Testis (tissue), 3 donors: ENCODE data around the gene ANTKMT. TPM values are rescaled to one million over a fixed set of nuclear protein-coding genes. Genes with fewer than 3 reads are reported as not detected.

Source experiments
- DNase-seq: peaks from one replicate; pipeline ENCODE4 v3.0.0-alpha.2; 2019
- H3K27ac ChIP-seq, 2 donors: fragments of 200-600 bp; sonication (generic); one replicate each; pipeline ENCODE4 v1.5.1; 2019
- H3K27me3 ChIP-seq: fragments of 200-600 bp; sonication (generic); one replicate; pipeline ENCODE4 v1.5.1; 2019
- H3K36me3 ChIP-seq: fragments of 200-600 bp; sonication (generic); one replicate; pipeline ENCODE4 v1.5.1; 2017; ENCODE audit warnings: low read depth; ENCODE audit errors: missing control alignments
- H3K4me1 ChIP-seq: fragments of 200-600 bp; sonication (generic); one replicate; pipeline ENCODE4 v1.5.1; 2019
- H3K4me3 ChIP-seq, 2 donors: fragments of 200-600 bp; sonication (generic); one replicate each; pipeline ENCODE4 v1.5.1; 2017 to 2019
- H3K9me3 ChIP-seq: fragments of 200-600 bp; sonication (generic); one replicate; pipeline ENCODE4 v1.5.1; 2017
- CTCF ChIP-seq, 3 experiments: fragments of 450-650 bp in 2 of 3; fragments of 200-600 bp in 1 of 3; sonication (generic) in 1 of 3; IDR thresholded peaks; one replicate each; pipeline ENCODE4 v1.5.1; 2016 to 2019; ENCODE audit warnings: antibody characterized with exemption in 3 of 3, mild to moderate bottlenecking in 2 of 3, moderate library complexity in 1 of 3
- POLR2A ChIP-seq: fragments of 450-650 bp; IDR thresholded peaks from one replicate; pipeline ENCODE4 v1.6.1; 2017; ENCODE audit warnings: antibody characterized with exemption, mild to moderate bottlenecking, moderate library complexity
- WGBS, 2 donors: methylation state at CpG; one replicate each; pipeline ENCODE4 v1.1.5; 2018; 5-methylcytosine and 5-hydroxymethylcytosine counted together
- intact Hi-C: fragments of 100-400 bp; cut with DNase I; formaldehyde crosslinking; loops from one replicate; pipeline ENCODE4 v1.15.1; 2023; ENCODE audit warnings: low total_unique reads
- polyA plus RNA-seq: library from polyadenylated mRNA; stranded (reverse); fragments of 350-450 nt; fragmentation: Illumina TruSeq; extraction: RNeasy Lipid Tissue Mini Kit (QIAGEN cat#74804); gene quantifications from one replicate; pipeline ENCODE4 v1.2.3, GENCODE V29; 2014; ENCODE audit warnings: low read depth, low replicate concordance; ENCODE audit not compliant: insufficient read depth
- total RNA-seq, 2 donors: library from RNA; depleted of rRNA; stranded (reverse); fragments of >200 nt; gene quantifications; one replicate each; pipeline ENCODE4 v1.2.3, GENCODE V29; 2016

The ANTKMT gene
- total and polyA plus RNA-seq, 3 donors from 2014 or later: 68.5 to 108 (median 81.1) TPM

- peaks cover 40% of the 10 kb centered on the region for H3K4me1 ChIP-seq
- H3K4me3 ChIP-seq: no peak overlapping the region
- intact Hi-C loops: loop anchor here (2.0 kb wide), 1 partner anchor 58 kb away; the partner anchor contains the start of gene CIAO3
- no peaks in the 10 kb centered on the region for H3K36me3 ChIP-seq
- H3K9me3 ChIP-seq: no peaks in the 10 kb centered on the region
- H3K27ac ChIP-seq: no peak overlapping the region
- TF ChIP-seq POLR2A (no peak), CTCF (IDR thresholded peaks at IDR 0.05) (no peak)
- H3K27me3 ChIP-seq: no peaks in the 10 kb centered on the region
- 81 to 86% methylated on average over 18 to 33 of the region's 36 CpGs for WGBS, 2 donors
- no peak for DNase-seq
These were observed 38.2 kb upstream of the ANTKMT start for GRCh38 chr16:682493-683395.

DNA sequence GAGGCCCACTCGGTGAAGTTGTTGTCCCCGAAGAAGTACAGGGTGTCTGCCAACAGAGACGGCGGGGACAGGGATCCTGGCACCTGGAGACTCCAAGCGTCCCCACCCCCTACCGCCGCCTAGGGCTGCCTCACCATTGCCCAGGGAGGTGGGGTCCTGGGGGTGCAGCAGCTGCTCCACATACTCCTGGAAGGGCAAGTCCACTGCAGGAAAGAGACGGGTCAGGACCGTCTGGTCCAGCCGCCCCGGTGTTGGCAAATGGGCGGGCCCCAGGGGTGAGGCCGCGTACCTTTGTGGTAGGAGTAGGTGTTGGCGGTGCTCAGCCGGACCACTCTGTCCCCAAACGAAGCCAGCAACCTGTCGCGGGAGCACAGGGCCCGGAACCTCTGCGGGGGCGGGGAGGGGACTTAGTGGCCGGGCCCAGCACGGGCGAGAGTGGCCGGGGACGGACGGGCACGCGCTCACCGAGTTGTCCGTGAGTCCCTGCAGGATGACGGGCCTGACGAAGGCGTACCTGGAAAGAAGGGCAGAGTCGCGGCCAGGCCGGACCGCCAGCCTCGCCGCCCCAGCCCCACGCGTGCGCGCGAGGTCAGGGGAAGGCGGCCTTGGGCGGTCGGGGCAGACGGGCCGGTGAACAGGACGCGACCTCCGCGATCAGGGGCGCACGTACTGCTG lies 37.4 kb upstream of the ANTKMT start:
- TF ChIP-seq POLR2A: no peak
- TF ChIP-seq CTCF (IDR thresholded peaks at IDR 0.05): no peak
- Histone ChIP-seq H3K9me3 (no peaks in the 10 kb centered on the region), H3K27ac (peak overlapping the region; percentile 45 to 79), H3K27me3 (no peaks in the 10 kb centered on the region), H3K4me3 (peak overlapping the region; percentile 51 to 56), H3K36me3 (no peaks in the 10 kb centered on the region), H3K4me1 (peaks cover 40% of the 10 kb centered on the region)
- DNase-seq: no peak
- 11 to 20% methylated on average over 7 to 42 of the region's 57 CpGs for WGBS, 2 donors
- intact Hi-C loops: loop anchor here (2.0 kb wide), 1 partner anchor 57 kb away; the partner anchor contains the start of gene CIAO3

- Histone ChIP-seq H3K27ac (peak within 1 kb of the TSS; percentile 45 to 79), H3K4me1 (peaks cover 37% of the 10 kb centered on the region), H3K36me3 (no peaks in the 10 kb centered on the region), H3K4me3 (peak within 1 kb of the TSS; percentile 51 to 56), H3K27me3 (no peaks in the 10 kb centered on the region), H3K9me3 (no peaks in the 10 kb centered on the region)
- intact Hi-C loops: no loop called here
- DNase-seq: peak; percentile 97
- TF ChIP-seq CTCF (IDR thresholded peaks at IDR 0.05): no peak
- 1% methylated on average over 37 of the region's 91 CpGs; no CpG with 5 or more reads in 1 of the 2 donors for WGBS, 2 donors
These were observed 36.7 kb upstream of the ANTKMT start, which contains the start of gene JMJD8 for GRCh38 chr16:684071-684794. Gene JMJD8, minus strand, starts transcription at chr16:684334. Its CDS starts 15 bp downstream, at chr16:684319.

DNA sequence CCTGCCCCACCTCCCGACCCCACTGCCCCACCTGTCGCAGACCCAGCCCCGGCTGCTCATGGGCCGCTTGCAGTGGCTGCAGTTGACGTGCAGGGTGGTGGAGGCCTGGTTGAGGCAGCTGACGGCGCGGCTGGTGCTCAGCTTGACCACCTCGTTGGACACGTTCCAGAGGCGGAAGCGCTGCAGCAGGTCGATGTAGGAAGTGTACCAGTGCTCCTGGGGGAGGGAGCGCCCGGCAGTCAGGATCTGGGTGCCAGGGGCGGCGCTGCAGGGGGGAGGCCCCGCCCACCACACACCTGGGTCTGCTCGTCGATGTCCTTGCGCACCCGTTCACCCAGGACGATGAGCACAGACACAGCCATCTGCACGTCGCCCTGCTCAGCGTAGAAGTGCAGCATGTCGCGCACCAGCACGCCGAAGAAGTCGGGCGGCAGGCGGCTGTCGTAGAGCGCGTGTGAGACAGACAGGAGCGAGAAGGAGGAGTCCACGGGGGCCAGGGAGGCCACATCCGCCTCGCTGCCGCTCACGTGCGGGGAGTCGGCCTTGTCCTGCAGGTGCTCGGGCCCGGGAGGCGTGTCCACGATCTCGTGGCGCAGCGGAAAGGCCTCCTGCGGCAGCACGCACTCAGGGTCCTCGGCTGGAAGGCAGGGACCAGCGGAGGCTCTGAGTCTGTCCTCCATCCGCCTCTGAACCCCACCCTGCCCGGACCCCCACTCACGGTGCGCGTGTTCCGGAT lies 35.8 kb upstream of the ANTKMT start:
- Histone ChIP-seq H3K9me3 (no peaks in the 10 kb centered on the region), H3K36me3 (no peaks in the 10 kb centered on the region), H3K27ac (peak overlapping the region in 1 of 2 donors; percentile 79), H3K4me1 (peaks cover 40% of the 10 kb centered on the region), H3K4me3 (peak overlapping the region; percentile 51 to 56), H3K27me3 (no peaks in the 10 kb centered on the region)
- TF ChIP-seq POLR2A: no peak
- no peak for TF ChIP-seq CTCF (IDR thresholded peaks at IDR 0.05)
- DNase-seq: no peak
- intact Hi-C loops: no loop called here
- WGBS, 2 donors: 59 to 76% methylated on average over 31 to 60 of the region's 61 CpGs
